ENCODE measurements around the gene MYO18B.

MYO18B gene

DNA sequence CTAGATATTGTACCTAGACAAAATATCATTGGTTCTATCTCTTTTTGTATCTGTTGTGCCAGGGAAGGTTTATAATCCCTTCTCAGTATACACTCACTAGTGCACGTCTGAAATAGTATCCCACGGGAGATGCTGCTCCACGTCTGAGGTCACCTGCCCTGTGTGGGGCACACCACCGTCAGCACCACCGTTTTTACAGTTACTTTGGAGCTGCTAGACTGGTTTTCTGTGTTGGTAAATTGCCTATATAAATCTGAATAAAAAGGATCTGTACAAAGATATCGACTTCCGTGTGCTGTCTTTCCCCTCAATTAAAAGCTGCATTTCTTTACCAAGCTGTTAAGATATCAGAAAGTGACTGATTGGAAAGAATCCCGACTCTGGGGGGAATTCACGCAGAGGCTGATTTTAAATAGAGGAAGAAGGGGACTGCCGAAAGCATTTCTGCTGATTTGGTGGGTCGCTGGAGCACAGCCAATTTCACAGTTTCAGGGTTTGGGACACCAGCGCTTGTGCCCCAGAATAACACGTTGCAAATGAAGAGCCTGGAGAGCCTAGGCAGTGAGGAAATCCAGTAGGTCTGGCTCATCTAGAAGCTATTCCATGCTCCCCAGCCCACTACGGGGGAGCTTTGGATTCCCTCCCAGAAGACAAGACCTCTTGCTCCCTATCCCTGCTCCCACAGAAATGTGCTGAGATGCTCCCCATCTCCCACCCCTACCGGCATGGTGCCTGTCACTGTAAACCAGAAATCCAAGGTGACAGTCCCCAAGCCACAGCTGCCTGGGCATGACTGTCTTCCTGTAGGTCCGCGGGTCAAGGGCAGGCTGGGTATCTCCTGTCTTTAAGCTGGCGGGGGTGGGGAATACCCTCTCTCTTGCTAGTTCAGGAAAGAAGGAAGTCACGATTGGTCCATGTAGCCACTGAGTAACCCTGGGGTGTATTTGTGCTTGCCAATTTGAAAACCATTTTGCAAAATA, 12.7 kb upstream of the MYO18B start:
- Histone ChIP-seq H3K4me3 (ENCODE audit: low read depth in 1 of 5, low read length in 5 of 5) (no peak overlapping the region), H3K9ac (ENCODE audit: low read length in 5 of 5) (no peak overlapping the region)

DNA sequence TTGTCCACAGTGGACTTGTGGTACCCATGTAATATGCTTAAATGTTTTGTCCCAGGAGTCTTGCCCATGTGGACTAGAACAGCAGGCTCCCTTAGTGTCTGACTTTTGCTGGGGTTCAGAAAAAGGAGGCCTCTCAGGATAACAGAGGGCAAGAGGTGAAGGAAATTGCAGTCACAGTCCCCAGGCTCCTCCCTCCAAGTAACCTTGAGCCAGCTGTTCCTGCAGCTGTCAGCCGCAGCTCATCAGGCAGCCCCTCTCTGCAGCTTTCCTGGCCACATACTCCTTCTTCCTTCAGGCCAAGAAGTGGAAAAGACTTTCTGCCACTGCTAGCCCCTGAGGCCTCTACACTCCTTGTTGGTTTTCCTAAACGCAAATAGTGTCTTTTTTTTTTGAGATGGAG, 6.3 kb upstream of the MYO18B start:
- Histone ChIP-seq H3K27ac (ENCODE audit: low read depth, low read length) (no peak overlapping the region), H3K36me3 (ENCODE audit: control insufficient read depth in 5 of 5, insufficient read depth in 5 of 5, low read length in 5 of 5) (no peaks in the 10 kb centered on the region), H3K27me3 (ENCODE audit: control insufficient read depth in 5 of 5, insufficient read depth in 4 of 5, low read length in 5 of 5) (no peaks in the 10 kb centered on the region), H3K4me3 (ENCODE audit: low read depth in 1 of 5, low read length in 5 of 5) (no peak overlapping the region), H3K9me3 (ENCODE audit: control insufficient read depth in 5 of 5, low read length in 5 of 5) (no peaks in the 10 kb centered on the region), H3K9ac (ENCODE audit: low read length in 5 of 5) (no peak overlapping the region), H3K4me1 (ENCODE audit: control insufficient read depth in 5 of 5, insufficient read depth in 5 of 5, low read length in 5 of 5) (no peaks in the 10 kb centered on the region)

More for the DNA sequence above, 12.7 kb upstream of the MYO18B start:
- peaks cover 0 to 10% (median 0%) of the 10 kb centered on the region in 5 donors for H3K4me1 ChIP-seq (ENCODE audit: control insufficient read depth in 5 of 5, insufficient read depth in 5 of 5, low read length in 5 of 5)
- no peaks in the 10 kb centered on the region for H3K9me3 ChIP-seq (ENCODE audit: control insufficient read depth in 5 of 5, low read length in 5 of 5)
- peaks cover 0 to 16% (median 12%) of the 10 kb centered on the region in 5 donors for H3K36me3 ChIP-seq (ENCODE audit: control insufficient read depth in 5 of 5, insufficient read depth in 5 of 5, low read length in 5 of 5)
- no peak overlapping the region for H3K27ac ChIP-seq (ENCODE audit: low read depth, low read length)
- no peaks in the 10 kb centered on the region for H3K27me3 ChIP-seq (ENCODE audit: control insufficient read depth in 5 of 5, insufficient read depth in 4 of 5, low read length in 5 of 5)

DNA sequence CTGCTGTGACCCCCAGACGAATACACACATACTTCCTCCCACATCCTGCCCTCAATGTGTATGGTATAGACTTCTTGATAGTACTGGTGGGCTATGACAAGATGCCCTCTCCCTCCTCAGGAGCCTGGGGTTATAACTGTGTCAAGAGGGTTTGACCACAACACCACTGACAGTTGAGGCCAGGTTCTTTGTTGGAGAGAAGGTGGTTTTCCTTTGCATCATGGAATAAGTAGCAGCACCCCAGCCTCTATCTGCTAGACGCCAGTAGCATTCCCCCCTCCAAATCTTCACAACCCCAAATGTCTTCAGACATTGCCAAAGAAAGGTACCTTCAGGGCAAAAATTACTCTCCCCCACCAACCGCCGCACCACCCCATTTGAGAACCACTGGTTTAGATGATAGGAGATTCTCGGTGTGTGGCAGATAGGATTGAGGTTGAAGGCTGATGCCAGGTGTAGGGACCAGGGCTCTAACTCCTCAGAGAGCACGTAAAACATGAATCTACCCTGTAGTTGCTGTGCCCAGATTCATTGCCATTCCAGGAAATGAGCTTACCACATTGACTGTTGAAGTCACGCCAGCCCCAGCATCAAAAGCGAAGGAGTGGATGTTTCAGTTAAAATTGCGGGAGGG, 5.5 kb upstream of the MYO18B start:
- no peaks in the 10 kb centered on the region for H3K9me3 ChIP-seq (ENCODE audit: control insufficient read depth in 5 of 5, low read length in 5 of 5)
- no peaks in the 10 kb centered on the region for H3K4me1 ChIP-seq (ENCODE audit: control insufficient read depth in 5 of 5, insufficient read depth in 5 of 5, low read length in 5 of 5)
- H3K36me3 ChIP-seq (ENCODE audit: control insufficient read depth in 5 of 5, insufficient read depth in 5 of 5, low read length in 5 of 5), result no peaks in the 10 kb centered on the region
- no peaks in the 10 kb centered on the region for H3K27me3 ChIP-seq (ENCODE audit: control insufficient read depth in 5 of 5, insufficient read depth in 4 of 5, low read length in 5 of 5)
- H3K4me3 ChIP-seq (ENCODE audit: low read depth in 1 of 5, low read length in 5 of 5), result no peak overlapping the region
- no peak overlapping the region for H3K27ac ChIP-seq (ENCODE audit: low read depth, low read length)
- H3K9ac ChIP-seq (ENCODE audit: low read length in 5 of 5), result no peak overlapping the region

DNA sequence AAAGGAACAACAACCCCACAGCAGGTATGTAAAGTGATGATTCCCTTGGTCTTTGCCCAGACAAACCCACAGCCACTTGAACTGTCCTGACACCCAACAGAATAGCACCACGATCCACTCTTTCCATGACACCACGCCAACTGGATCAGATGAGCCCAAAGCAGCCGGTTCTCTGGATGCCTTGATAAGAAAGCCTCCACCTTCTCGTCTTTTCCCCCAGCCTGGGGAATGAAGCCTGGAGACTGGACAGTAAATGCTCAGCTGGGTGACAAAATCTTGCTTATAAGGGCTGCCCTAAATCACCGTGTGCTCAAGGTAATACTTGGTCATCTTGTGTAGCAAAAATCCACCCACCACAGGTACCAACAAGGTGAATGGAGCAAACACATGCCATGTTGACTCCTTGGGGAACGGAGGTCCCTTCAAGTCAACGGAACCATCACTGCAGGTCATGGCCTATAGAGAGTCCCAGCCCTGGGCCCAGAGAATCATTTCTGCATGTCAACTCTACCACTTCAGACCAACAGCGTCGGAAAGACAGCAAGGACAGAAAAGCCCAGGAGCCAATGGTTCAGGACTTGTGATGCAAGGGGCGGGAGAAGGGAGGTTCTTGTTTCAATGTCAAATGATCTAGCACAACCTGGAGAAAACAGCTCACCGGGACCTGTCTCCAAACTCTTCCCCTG, 2.2 kb upstream of the MYO18B start:
- no peaks in the 10 kb centered on the region for H3K27me3 ChIP-seq (ENCODE audit: control insufficient read depth in 5 of 5, insufficient read depth in 4 of 5, low read length in 5 of 5)
- no peaks in the 10 kb centered on the region for H3K36me3 ChIP-seq (ENCODE audit: control insufficient read depth in 5 of 5, insufficient read depth in 5 of 5, low read length in 5 of 5)
- H3K9me3 ChIP-seq (ENCODE audit: control insufficient read depth in 5 of 5, low read length in 5 of 5), result no peaks in the 10 kb centered on the region
- no peak overlapping the region for H3K9ac ChIP-seq (ENCODE audit: low read length in 5 of 5)
- no peak overlapping the region for H3K27ac ChIP-seq (ENCODE audit: low read depth, low read length)
- H3K4me3 ChIP-seq (ENCODE audit: low read depth in 1 of 5, low read length in 5 of 5), result no peak overlapping the region
- no peaks in the 10 kb centered on the region for H3K4me1 ChIP-seq (ENCODE audit: control insufficient read depth in 5 of 5, insufficient read depth in 5 of 5, low read length in 5 of 5)

DNA sequence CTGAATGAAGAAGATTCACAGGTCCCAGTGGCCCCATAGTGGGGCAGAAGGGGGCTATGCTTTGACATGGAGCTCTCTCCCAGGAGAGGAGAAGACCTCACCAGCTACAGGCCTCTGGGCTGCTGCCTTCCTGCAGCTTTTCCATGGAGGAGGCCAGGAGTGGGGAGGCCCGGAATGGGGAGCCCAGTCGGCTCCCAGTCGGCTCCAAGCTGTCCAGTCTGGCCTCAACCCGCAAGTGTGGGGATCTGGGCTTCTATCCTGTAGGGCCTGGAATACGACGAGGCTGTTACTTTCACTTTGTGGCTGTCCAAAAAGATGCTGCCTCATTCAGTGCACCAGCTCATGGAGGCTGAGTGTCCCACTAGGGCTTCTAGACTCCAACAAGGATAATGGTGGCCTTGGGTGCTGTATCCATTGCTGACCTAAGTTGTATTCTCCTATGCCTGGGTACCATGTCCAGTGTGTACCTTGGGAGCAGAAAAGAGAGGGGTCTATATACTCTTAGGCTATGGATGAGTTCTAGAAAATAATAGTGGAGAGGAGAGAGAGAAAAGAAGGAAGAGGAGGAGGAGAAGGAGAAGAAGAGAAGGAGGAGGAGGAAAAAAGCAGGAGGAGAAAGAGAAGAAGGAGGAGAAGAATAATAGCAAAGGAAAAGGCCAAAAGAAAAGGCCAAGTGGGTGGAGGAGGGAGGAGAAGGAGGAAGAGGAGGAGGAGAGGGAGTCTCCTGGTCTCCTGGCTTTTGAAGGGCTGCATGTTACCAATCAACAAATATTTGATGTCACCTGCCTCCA, 1.1 kb downstream of the MYO18B start:
- no peaks in the 10 kb centered on the region for H3K9me3 ChIP-seq (ENCODE audit: control insufficient read depth in 5 of 5, low read length in 5 of 5)
- H3K27ac ChIP-seq (ENCODE audit: low read depth, low read length), result no peak overlapping the region
- no peak overlapping the region for H3K9ac ChIP-seq (ENCODE audit: low read length in 5 of 5)
- no peak overlapping the region for H3K4me3 ChIP-seq (ENCODE audit: low read depth in 1 of 5, low read length in 5 of 5)
- peaks cover 0 to 8% (median 3%) of the 10 kb centered on the region in 5 donors for H3K4me1 ChIP-seq (ENCODE audit: control insufficient read depth in 5 of 5, insufficient read depth in 5 of 5, low read length in 5 of 5)
- no peaks in the 10 kb centered on the region for H3K36me3 ChIP-seq (ENCODE audit: control insufficient read depth in 5 of 5, insufficient read depth in 5 of 5, low read length in 5 of 5)
- no peaks in the 10 kb centered on the region for H3K27me3 ChIP-seq (ENCODE audit: control insufficient read depth in 5 of 5, insufficient read depth in 4 of 5, low read length in 5 of 5)

DNA sequence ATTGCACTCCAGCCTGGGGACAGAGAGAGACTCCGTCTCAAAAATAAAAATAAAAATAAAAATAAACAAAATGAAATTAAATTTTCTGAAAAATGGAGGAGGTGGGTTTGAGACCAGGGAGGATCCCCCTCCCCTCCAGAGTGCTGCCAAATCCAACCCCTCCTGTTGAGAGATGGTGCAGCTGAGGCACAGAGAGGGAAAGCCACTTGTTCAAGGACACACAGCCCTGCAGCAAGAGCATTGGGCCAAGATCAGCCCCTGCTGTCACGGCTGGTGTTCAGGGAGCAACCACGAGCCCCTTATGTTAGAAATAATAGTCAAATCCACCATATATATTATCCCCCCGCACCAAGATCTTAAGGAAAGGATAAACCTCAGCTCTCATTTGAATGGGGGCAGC, 2.7 kb downstream of the MYO18B start:
- Histone ChIP-seq H3K9ac (ENCODE audit: low read length in 5 of 5) (no peak overlapping the region), H3K27me3 (ENCODE audit: control insufficient read depth in 5 of 5, insufficient read depth in 4 of 5, low read length in 5 of 5) (no peaks in the 10 kb centered on the region), H3K4me1 (ENCODE audit: control insufficient read depth in 5 of 5, insufficient read depth in 5 of 5, low read length in 5 of 5) (peaks cover 0 to 8% (median 3%) of the 10 kb centered on the region in 5 donors), H3K27ac (ENCODE audit: low read depth, low read length) (no peak overlapping the region), H3K4me3 (ENCODE audit: low read depth in 1 of 5, low read length in 5 of 5) (no peak overlapping the region), H3K9me3 (ENCODE audit: control insufficient read depth in 5 of 5, low read length in 5 of 5) (no peaks in the 10 kb centered on the region), H3K36me3 (ENCODE audit: control insufficient read depth in 5 of 5, insufficient read depth in 5 of 5, low read length in 5 of 5) (no peaks in the 10 kb centered on the region)

DNA sequence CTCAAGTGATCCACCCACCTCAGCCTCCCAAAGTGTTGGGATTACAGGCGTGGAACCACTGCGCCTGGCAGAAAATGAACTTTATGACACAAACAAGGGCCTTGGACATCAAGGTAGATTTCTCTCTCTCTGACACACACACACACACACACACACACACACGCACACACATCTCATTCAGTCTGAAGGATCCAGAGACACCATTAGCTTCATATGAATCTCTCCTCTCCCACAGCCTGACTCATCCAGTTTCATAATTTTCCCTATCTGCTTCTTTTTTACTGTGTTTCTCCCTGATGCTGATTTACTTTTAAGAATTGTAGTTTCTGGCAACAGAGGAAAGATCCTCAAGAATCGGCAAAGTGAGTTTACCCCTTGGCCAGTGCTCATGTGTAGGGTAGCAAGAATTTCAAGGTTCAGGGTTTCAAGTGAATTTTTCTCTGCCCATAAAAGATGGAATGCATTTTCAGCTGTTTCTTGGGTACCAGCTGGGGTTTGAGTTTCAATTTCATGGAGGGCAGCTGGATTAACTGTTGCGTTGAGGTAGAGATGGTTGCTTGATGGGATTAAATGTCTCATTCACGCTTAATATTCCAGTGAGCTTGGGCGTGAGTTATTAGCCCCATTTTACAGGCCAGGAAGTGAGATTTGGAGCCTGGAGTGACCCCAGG, 3.5 kb downstream of the MYO18B start:
- Histone ChIP-seq H3K27ac (ENCODE audit: low read depth, low read length) (no peak overlapping the region), H3K9me3 (ENCODE audit: control insufficient read depth in 5 of 5, low read length in 5 of 5) (no peaks in the 10 kb centered on the region), H3K9ac (ENCODE audit: low read length in 5 of 5) (no peak overlapping the region), H3K27me3 (ENCODE audit: control insufficient read depth in 5 of 5, insufficient read depth in 4 of 5, low read length in 5 of 5) (no peaks in the 10 kb centered on the region), H3K4me3 (ENCODE audit: low read depth in 1 of 5, low read length in 5 of 5) (no peak overlapping the region), H3K4me1 (ENCODE audit: control insufficient read depth in 5 of 5, insufficient read depth in 5 of 5, low read length in 5 of 5) (peaks cover 0 to 8% (median 3%) of the 10 kb centered on the region in 5 donors), H3K36me3 (ENCODE audit: control insufficient read depth in 5 of 5, insufficient read depth in 5 of 5, low read length in 5 of 5) (no peaks in the 10 kb centered on the region)

DNA sequence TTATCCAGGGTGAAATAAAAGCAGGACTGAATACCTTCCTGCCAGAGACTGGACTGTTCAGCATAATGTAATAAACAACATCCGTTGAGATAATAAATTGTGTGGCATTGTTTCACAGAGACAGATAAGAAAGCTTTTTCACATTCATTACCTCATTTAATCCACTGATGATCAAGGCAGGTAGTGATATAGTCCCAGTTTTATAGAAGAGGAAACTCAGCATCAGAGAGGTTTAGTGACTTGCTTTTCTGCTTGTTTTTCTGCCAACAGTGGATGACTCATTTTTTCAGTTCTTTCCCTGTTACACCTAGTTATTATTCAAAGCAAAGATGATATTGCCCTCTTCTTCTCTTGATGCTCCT, 4.0 kb downstream of the MYO18B start:
- Histone ChIP-seq H3K27me3 (ENCODE audit: control insufficient read depth in 5 of 5, insufficient read depth in 4 of 5, low read length in 5 of 5) (no peaks in the 10 kb centered on the region), H3K9ac (ENCODE audit: low read length in 5 of 5) (no peak overlapping the region), H3K4me3 (ENCODE audit: low read depth in 1 of 5, low read length in 5 of 5) (no peak overlapping the region), H3K4me1 (ENCODE audit: control insufficient read depth in 5 of 5, insufficient read depth in 5 of 5, low read length in 5 of 5) (peaks cover 0 to 10% (median 3%) of the 10 kb centered on the region in 5 donors), H3K9me3 (ENCODE audit: control insufficient read depth in 5 of 5, low read length in 5 of 5) (no peaks in the 10 kb centered on the region), H3K27ac (ENCODE audit: low read depth, low read length) (no peak overlapping the region), H3K36me3 (ENCODE audit: control insufficient read depth in 5 of 5, insufficient read depth in 5 of 5, low read length in 5 of 5) (no peaks in the 10 kb centered on the region)

DNA sequence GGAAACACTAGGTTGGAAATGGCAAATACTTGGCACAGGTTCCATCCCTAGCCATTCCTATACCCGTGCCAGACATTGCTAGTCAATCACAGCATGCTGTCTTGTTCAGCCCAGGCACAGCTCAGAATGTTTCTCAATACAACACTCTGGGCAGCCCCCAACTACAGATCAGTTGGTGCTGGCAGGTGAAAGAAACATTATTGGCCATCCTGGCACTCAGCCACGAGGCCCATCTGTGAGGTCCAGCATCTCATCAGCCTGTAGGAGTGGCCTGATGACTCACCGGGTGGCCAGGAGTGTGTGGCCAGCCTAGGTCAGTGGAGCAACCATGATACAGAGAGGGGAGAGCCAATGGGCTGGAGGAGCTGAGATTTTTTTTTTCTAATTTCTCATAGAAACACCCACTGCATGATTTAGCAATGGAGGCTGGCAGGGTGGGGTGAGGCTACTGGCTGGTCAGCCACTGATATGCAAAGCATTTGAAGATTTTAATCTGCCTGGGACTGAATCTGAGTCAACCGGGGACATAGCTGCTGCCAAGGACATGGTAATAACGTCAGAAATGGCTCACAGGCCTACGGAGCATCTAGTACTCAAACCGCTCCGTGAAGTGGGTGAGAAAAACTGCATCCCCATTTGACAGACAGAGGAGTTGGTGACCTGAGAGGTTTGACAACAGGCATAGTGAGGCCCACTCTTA, 5.4 kb downstream of the MYO18B start:
- no peak overlapping the region for H3K9ac ChIP-seq (ENCODE audit: low read length in 5 of 5)
- no peak overlapping the region for H3K27ac ChIP-seq (ENCODE audit: low read depth, low read length)
- no peaks in the 10 kb centered on the region for H3K27me3 ChIP-seq (ENCODE audit: control insufficient read depth in 5 of 5, insufficient read depth in 4 of 5, low read length in 5 of 5)
- H3K4me3 ChIP-seq (ENCODE audit: low read depth in 1 of 5, low read length in 5 of 5), result no peak overlapping the region
- H3K9me3 ChIP-seq (ENCODE audit: control insufficient read depth in 5 of 5, low read length in 5 of 5), result no peaks in the 10 kb centered on the region
- H3K36me3 ChIP-seq (ENCODE audit: control insufficient read depth in 5 of 5, insufficient read depth in 5 of 5, low read length in 5 of 5), result no peaks in the 10 kb centered on the region
- H3K4me1 ChIP-seq (ENCODE audit: control insufficient read depth in 5 of 5, insufficient read depth in 5 of 5, low read length in 5 of 5), result peaks cover 0 to 12% (median 3%) of the 10 kb centered on the region in 5 donors
